HepG2 (cell line): ENCODE results near the gene TRMU. TPM values are rescaled to one million over a fixed set of nuclear protein-coding genes. Genes with fewer than 3 reads are reported as not detected.
A peak's percentile ranks its signal among the peaks of the same experiment; 100 is the strongest.

Experiments
- CBX5 ChIP-seq: sonication (generic); formaldehyde crosslinking; IDR thresholded peaks from 2 replicates; pipeline ENCODE4 v1.4.0; 2020; ENCODE audit warnings: missing genetic modification reagents, borderline replicate concordance
- FOXK2 ChIP-seq: fragments of 450-650 bp; IDR thresholded peaks from 2 replicates; pipeline ENCODE4 v1.6.1; 2016
- FOXO1 ChIP-seq: sonication (generic); formaldehyde crosslinking; IDR thresholded peaks from 2 replicates; pipeline ENCODE4 v1.4.0; 2020; ENCODE audit warnings: missing genetic modification reagents
- HNF4G ChIP-seq, 2 experiments: sonication (generic) in 1 of 2; formaldehyde crosslinking in 1 of 2; IDR thresholded peaks; 2 replicates each; pipeline versions ENCODE4 v1.4.0 to v1.6.1; 2011 to 2020; ENCODE audit warnings: borderline replicate concordance in 2 of 2, low read depth in 2 of 2, mild to moderate bottlenecking in 2 of 2, low read length in 1 of 2, missing genetic modification reagents in 1 of 2, moderate library complexity in 1 of 2
- HNRNPLL ChIP-seq: fragments of 200-400 bp; formaldehyde crosslinking; IDR thresholded peaks from 2 replicates; pipeline ENCODE4 v1.6.1; 2017; ENCODE audit warnings: mild to moderate bottlenecking, low read depth, low read length; ENCODE audit not compliant: poor library complexity, severe bottlenecking
- JUND ChIP-seq: sonication (generic); formaldehyde crosslinking; IDR thresholded peaks from 2 replicates; pipeline ENCODE4 v1.8.0; 2022; ENCODE audit warnings: mild to moderate bottlenecking, missing genetic modification reagents
- NFKBIZ ChIP-seq: IDR thresholded peaks from 2 replicates; pipeline ENCODE4 v1.6.1; 2018; ENCODE audit warnings: missing genetic modification reagents, missing compliant biosample characterization
- NR3C1 ChIP-seq: sonication (generic); formaldehyde crosslinking; IDR thresholded peaks from 2 replicates; pipeline ENCODE4 v1.4.0; 2020; ENCODE audit warnings: missing genetic modification reagents
- PAF1 ChIP-seq: IDR thresholded peaks from 2 replicates; pipeline ENCODE4 v1.6.1; 2016; ENCODE audit warnings: missing genetic modification reagents, missing compliant biosample characterization
- POGZ ChIP-seq: sonication (generic); formaldehyde crosslinking; IDR thresholded peaks from 2 replicates; pipeline ENCODE4 v1.4.0; 2020; ENCODE audit warnings: mild to moderate bottlenecking, missing genetic modification reagents
- RXRB ChIP-seq: IDR thresholded peaks from 2 replicates; pipeline ENCODE4 v1.6.1; 2016; ENCODE audit warnings: borderline replicate concordance, missing genetic modification reagents, missing compliant biosample characterization
- SIN3B ChIP-seq: fragments of 150-350 bp; IDR thresholded peaks from 2 replicates; pipeline ENCODE4 v1.6.1; 2014; ENCODE audit warnings: low read length
- THAP11 ChIP-seq: IDR thresholded peaks from 2 replicates; pipeline ENCODE4 v1.6.1; 2016; ENCODE audit warnings: missing biosample characterization, missing genetic modification reagents
- ZFP41 ChIP-seq: sonication (generic); formaldehyde crosslinking; IDR thresholded peaks from 2 replicates; pipeline ENCODE4 v1.4.0; 2020; ENCODE audit warnings: mild to moderate bottlenecking, missing genetic modification reagents, borderline replicate concordance
- ZNF205 ChIP-seq: IDR thresholded peaks from 2 replicates; pipeline ENCODE4 v1.6.1; 2018; ENCODE audit warnings: missing biosample characterization, missing genetic modification reagents
- ZNF460 ChIP-seq: sonication (generic); formaldehyde crosslinking; IDR thresholded peaks from 2 replicates; pipeline ENCODE4 v1.5.1; 2020; ENCODE audit warnings: missing genetic modification reagents, mild to moderate bottlenecking, borderline replicate concordance
- ZNF556 ChIP-seq: sonication (generic); formaldehyde crosslinking; IDR thresholded peaks from 2 replicates; pipeline ENCODE4 v1.4.0; 2020; ENCODE audit warnings: mild to moderate bottlenecking, missing genetic modification reagents, borderline replicate concordance
- ZNF75D ChIP-seq: sonication (generic); formaldehyde crosslinking; IDR thresholded peaks from 2 replicates; pipeline ENCODE4 v1.8.1; 2023; ENCODE audit warnings: missing genetic modification reagents, mild to moderate bottlenecking, borderline replicate concordance
- ZNF773 ChIP-seq: sonication (generic); formaldehyde crosslinking; IDR thresholded peaks from 2 replicates; pipeline ENCODE4 v1.4.0; 2020; ENCODE audit warnings: missing genetic modification reagents, borderline replicate concordance
- ZNF792 ChIP-seq: IDR thresholded peaks from 2 replicates; pipeline ENCODE4 v1.6.1; 2016
- ZNF850 ChIP-seq: sonication (generic); formaldehyde crosslinking; conservative IDR thresholded peaks from 2 replicates; pipeline ENCODE4 v1.9.0; 2021; ENCODE audit warnings: mild to moderate bottlenecking, missing genetic modification reagents
- ZNF879 ChIP-seq: sonication (generic); formaldehyde crosslinking; IDR thresholded peaks from 2 replicates; pipeline ENCODE4 v1.8.1; 2023; ENCODE audit warnings: missing genetic modification reagents
- polyA plus RNA-seq, 8 experiments: library from polyadenylated mRNA; depleted of rRNA in 3 of 8; stranded (reverse) in 7 of 8; unstranded in 1 of 8; fragments of >200 nt; fragmentation: Illumina TruSeq in 4 of 8; extraction: Trizol in 4 of 8; gene quantifications; 2 replicates each; pipeline versions ENCODE4 v1.2.1 to v1.2.3, GENCODE V29; 2011 to 2016; ENCODE audit warnings: low read depth in 4 of 8, missing spikeins in 1 of 8, mixed read lengths in 1 of 8; ENCODE audit not compliant: insufficient read depth in 1 of 8
- total RNA-seq, 5 experiments: library from RNA; depleted of rRNA; stranded (reverse); fragments of >200 nt; fragmentation: Illumina TruSeq; extraction: Trizol; gene quantifications; 2 replicates each; pipeline ENCODE4 v1.2.3, GENCODE V29; 2016; ENCODE audit warnings: low read depth in 1 of 5
- TF ChIP-seq, protein P1 (sequence below): sonication (generic); formaldehyde crosslinking; IDR thresholded peaks from 2 replicates; pipeline ENCODE4 v1.5.0; 2020; ENCODE audit warnings: mild to moderate bottlenecking, missing genetic modification reagents, borderline replicate concordance
- TF ChIP-seq, protein P2 (sequence below): sonication (generic); formaldehyde crosslinking; IDR thresholded peaks from 2 replicates; pipeline ENCODE4 v1.4.0; 2020; ENCODE audit warnings: mild to moderate bottlenecking, missing genetic modification reagents

Gene TRMU
- total and polyA plus RNA-seq, 2 of the 13 experiments (the other 11 are each of a cell fraction or from before 2014, with no cell fraction given) = 31.0 to 50.2 TPM

DNA sequence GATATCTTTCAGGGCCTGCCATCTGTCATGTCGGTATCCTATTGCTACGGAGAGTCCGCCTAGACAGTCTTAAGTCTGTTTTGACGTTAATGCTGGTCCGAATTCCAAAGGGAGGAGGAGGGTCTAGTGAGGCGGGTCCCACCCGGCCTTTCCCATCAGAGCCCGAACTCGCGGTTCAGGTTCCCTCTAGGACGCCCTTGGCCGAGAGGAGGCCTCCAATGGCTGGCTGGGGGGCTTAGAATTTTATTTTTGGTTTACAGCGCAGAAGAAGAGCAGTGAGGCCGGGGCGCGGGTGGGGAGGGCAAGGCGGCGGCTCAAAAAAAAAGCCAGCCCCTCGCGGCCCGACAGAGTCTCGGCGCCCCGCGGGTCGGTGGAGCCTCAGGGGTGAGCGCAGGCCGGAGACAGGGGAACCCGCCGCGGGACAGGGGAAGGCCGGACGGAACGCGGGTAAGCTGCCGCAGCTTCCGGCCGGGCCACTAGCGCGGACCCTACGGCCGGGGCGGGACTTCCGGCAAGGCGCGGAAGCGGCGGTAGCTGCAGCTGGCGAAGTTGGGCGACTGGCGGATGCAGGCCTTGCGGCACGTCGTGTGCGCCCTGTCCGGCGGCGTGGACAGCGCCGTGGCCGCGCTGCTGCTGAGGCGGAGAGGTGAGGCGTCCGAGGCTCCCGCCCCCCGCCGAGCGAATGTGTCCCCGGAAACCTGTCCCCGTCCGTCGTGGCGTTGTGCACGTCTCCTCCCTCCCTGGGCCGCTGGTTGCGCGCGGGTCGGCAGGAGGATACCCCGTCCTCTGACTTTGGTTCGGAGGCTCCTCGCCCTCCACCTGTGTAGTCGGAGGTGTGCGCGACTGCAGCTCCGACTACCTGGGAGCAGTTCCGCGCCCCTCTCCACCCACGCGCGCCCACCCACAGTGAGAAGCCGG is at the start of gene TRMU (continued):
- TF ChIP-seq HNF4G (IDR thresholded peaks at IDR 0.05; ENCODE audit: borderline replicate concordance, low read depth, low read length) (no peak), HNF4G (CRISPR knock-in tag; IDR thresholded peaks at IDR 0.05; ENCODE audit: borderline replicate concordance, low read depth) (no peak), JUND (CRISPR knock-in tag) (peak; percentile 48; the same call in 1 of the 2 replicates), NR3C1 (CRISPR knock-in tag) (no peak), SIN3B (peak; percentile 77; the same call in 1 of the 2 replicates), ZNF773 (CRISPR knock-in tag) (peak; percentile 84; the same call in 1 of the 2 replicates), FOXO1 (CRISPR knock-in tag) (peak; percentile 75), ZNF460 (no peak), ZNF75D (CRISPR knock-in tag) (no peak), HNRNPLL (peak; percentile 97), NFKBIZ (peak; percentile 93), ZFP41 (peak; percentile 31; the same call in 1 of the 2 replicates), RXRB (CRISPR knock-in tag) (peak; percentile 75), THAP11 (CRISPR knock-in tag) (peak; percentile 95), FOXK2 (no peak), ZNF850 (CRISPR knock-in tag) (no peak), ZNF879 (peak; percentile 66; the same call in 1 of the 2 replicates), POGZ (peak; percentile 90), ZNF792 (CRISPR knock-in tag) (peak; percentile 58; the same call in 1 of the 2 replicates), CBX5 (CRISPR knock-in tag) (peak; percentile 84), ZNF556 (CRISPR knock-in tag) (peak; percentile 92), PAF1 (CRISPR knock-in tag) (no peak), ZNF205 (CRISPR knock-in tag) (peak; percentile 69)
- TF ChIP-seq, protein P1, sequence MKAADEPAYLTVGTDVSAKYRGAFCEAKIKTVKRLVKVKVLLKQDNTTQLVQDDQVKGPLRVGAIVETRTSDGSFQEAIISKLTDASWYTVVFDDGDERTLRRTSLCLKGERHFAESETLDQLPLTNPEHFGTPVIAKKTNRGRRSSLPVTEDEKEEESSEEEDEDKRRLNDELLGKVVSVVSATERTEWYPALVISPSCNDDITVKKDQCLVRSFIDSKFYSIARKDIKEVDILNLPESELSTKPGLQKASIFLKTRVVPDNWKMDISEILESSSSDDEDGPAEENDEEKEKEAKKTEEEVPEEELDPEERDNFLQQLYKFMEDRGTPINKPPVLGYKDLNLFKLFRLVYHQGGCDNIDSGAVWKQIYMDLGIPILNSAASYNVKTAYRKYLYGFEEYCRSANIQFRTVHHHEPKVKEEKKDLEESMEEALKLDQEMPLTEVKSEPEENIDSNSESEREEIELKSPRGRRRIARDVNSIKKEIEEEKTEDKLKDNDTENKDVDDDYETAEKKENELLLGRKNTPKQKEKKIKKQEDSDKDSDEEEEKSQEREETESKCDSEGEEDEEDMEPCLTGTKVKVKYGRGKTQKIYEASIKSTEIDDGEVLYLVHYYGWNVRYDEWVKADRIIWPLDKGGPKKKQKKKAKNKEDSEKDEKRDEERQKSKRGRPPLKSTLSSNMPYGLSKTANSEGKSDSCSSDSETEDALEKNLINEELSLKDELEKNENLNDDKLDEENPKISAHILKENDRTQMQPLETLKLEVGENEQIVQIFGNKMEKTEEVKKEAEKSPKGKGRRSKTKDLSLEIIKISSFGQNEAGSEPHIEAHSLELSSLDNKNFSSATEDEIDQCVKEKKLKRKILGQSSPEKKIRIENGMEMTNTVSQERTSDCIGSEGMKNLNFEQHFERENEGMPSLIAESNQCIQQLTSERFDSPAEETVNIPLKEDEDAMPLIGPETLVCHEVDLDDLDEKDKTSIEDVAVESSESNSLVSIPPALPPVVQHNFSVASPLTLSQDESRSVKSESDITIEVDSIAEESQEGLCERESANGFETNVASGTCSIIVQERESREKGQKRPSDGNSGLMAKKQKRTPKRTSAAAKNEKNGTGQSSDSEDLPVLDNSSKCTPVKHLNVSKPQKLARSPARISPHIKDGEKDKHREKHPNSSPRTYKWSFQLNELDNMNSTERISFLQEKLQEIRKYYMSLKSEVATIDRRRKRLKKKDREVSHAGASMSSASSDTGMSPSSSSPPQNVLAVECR (CRISPR knock-in tag) = peak; percentile 95
- TF ChIP-seq, protein P2, sequence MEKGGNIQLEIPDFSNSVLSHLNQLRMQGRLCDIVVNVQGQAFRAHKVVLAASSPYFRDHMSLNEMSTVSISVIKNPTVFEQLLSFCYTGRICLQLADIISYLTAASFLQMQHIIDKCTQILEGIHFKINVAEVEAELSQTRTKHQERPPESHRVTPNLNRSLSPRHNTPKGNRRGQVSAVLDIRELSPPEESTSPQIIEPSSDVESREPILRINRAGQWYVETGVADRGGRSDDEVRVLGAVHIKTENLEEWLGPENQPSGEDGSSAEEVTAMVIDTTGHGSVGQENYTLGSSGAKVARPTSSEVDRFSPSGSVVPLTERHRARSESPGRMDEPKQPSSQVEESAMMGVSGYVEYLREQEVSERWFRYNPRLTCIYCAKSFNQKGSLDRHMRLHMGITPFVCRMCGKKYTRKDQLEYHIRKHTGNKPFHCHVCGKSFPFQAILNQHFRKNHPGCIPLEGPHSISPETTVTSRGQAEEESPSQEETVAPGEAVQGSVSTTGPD (CRISPR knock-in tag) = no peak
